ENCODE data around the gene APBA2. TPM values are rescaled to one million over a fixed set of nuclear protein-coding genes. Genes with fewer than 3 reads are reported as not detected.

The APBA2 gene
- total RNA-seq, 1 donor from 2014 or later: 35.8 TPM

DNA sequence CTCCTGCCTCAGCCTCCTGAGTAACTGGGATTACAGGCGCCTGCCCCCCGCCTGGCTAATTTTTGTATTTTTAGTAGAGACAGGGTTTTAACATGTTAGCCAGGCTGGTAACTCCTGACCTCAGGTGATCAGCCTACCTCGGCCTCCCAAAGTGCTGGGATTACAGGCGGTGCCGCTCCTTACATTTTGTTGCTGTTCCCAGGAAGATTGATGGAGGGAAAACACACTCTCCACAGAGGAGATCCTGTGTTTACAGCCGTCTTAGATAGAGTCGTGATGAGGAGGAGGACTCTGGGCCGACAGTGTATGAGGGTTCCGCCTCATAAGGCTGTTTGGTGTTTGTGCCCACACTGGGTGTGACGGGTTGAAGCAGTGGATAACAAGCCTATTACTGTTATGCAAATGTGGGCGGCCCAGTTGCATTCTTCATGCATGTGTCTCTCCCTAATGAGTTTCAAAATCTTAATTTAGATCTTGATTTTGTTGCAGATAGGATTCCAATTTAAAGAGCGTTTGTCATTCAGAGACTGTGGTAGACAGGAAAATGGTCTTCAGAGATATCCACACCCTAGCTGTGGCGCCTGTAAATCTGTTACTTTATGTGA lies 60.0 kb downstream of the APBA2 start:
- no peak for DNase-seq (ENCODE audit: low spot score)

DNA sequence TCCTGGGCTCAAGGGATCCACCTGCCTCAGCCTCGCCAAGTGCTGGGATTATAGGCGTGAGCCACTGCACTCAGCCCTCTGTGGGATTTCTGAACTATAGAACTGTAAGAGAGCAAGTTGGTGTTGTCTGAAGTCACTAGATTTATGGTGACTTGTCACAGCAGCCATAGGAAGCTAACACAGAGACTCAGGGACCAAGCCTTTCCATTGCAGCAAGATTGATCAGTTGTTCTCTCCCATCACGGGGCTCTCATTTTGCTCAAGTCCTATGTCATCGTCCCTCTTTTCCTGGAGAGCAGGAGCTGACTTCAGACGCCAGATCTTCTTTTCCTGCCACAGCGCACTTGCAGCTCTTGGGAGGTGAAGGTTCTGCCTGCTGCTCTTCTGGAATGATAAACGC lies 61.0 kb downstream of the APBA2 start:
- Histone ChIP-seq H3F3A (ENCODE audit: low read depth) (no peaks in the 10 kb centered on the region), H3K9ac (no peak overlapping the region), H3K27ac (no peak overlapping the region), H3K9me3 (ENCODE audit: low read depth) (peaks cover 3% of the 10 kb centered on the region), H3K79me2 (ENCODE audit: low read depth) (peaks cover 3% of the 10 kb centered on the region), H3K36me3 (no peaks in the 10 kb centered on the region), H3K27me3 (no peaks in the 10 kb centered on the region), H3K4me1 (no peaks in the 10 kb centered on the region), H2AFZ (replicated peaks) (no peak overlapping the region), H3K4me3 (no peak overlapping the region), H3K4me2 (no peak overlapping the region), H4K20me1 (ENCODE audit: low read depth) (peaks cover 6% of the 10 kb centered on the region)
- DNase-seq (ENCODE audit: low spot score): no peak
- Mint-ChIP-seq H3K36me3 (peaks cover 38% of the 10 kb centered on the region), H3K27ac (no peak overlapping the region), H3K9me3 (peaks cover 22% of the 10 kb centered on the region), H3K27me3 (ENCODE audit: insufficient read depth, low read depth) (peaks cover 4% of the 10 kb centered on the region), H3K4me3 (no peak overlapping the region), H3K4me1 (peaks cover 13% of the 10 kb centered on the region)
- TF ChIP-seq, protein P1, sequence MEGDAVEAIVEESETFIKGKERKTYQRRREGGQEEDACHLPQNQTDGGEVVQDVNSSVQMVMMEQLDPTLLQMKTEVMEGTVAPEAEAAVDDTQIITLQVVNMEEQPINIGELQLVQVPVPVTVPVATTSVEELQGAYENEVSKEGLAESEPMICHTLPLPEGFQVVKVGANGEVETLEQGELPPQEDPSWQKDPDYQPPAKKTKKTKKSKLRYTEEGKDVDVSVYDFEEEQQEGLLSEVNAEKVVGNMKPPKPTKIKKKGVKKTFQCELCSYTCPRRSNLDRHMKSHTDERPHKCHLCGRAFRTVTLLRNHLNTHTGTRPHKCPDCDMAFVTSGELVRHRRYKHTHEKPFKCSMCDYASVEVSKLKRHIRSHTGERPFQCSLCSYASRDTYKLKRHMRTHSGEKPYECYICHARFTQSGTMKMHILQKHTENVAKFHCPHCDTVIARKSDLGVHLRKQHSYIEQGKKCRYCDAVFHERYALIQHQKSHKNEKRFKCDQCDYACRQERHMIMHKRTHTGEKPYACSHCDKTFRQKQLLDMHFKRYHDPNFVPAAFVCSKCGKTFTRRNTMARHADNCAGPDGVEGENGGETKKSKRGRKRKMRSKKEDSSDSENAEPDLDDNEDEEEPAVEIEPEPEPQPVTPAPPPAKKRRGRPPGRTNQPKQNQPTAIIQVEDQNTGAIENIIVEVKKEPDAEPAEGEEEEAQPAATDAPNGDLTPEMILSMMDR (IDR thresholded peaks at IDR 0.05): no peak
- TF ChIP-seq EZH2phosphoT487 (IDR thresholded peaks at IDR 0.05) (no peak), EZH2 (IDR thresholded peaks at IDR 0.05) (no peak)

More for the DNA sequence above, 60.0 kb downstream of the APBA2 start:
- Mint-ChIP-seq H3K9me3 (peaks cover 22% of the 10 kb centered on the region), H3K27ac (no peak overlapping the region), H3K36me3 (peaks cover 43% of the 10 kb centered on the region), H3K4me3 (no peak overlapping the region), H3K27me3 (ENCODE audit: insufficient read depth, low read depth) (peaks cover 4% of the 10 kb centered on the region), H3K4me1 (peaks cover 13% of the 10 kb centered on the region)
- Histone ChIP-seq H3K4me2 (no peak overlapping the region), H3K9me3 (ENCODE audit: low read depth) (peaks cover 3% of the 10 kb centered on the region), H3K4me3 (no peak overlapping the region), H3K27me3 (no peaks in the 10 kb centered on the region), H3K79me2 (ENCODE audit: low read depth) (peaks cover 3% of the 10 kb centered on the region), H2AFZ (replicated peaks) (no peak overlapping the region), H4K20me1 (ENCODE audit: low read depth) (peaks cover 6% of the 10 kb centered on the region), H3K4me1 (no peaks in the 10 kb centered on the region), H3F3A (ENCODE audit: low read depth) (no peaks in the 10 kb centered on the region), H3K36me3 (no peaks in the 10 kb centered on the region), H3K9ac (no peak overlapping the region), H3K27ac (no peak overlapping the region)
- TF ChIP-seq EZH2 (IDR thresholded peaks at IDR 0.05) (no peak), EZH2phosphoT487 (IDR thresholded peaks at IDR 0.05) (no peak)
- TF ChIP-seq, protein P1 (IDR thresholded peaks at IDR 0.05): no peak

- H3K79me2 ChIP-seq (ENCODE audit: low read depth): peaks cover 3% of the 10 kb centered on the region
- H3K4me1 ChIP-seq: no peaks in the 10 kb centered on the region
- H2AFZ ChIP-seq (replicated peaks): no peak overlapping the region
- Mint-ChIP-seq H3K9me3 (peaks cover 22% of the 10 kb centered on the region), H3K27me3 (ENCODE audit: insufficient read depth, low read depth) (peaks cover 4% of the 10 kb centered on the region), H3K36me3 (peaks cover 38% of the 10 kb centered on the region), H3K4me3 (no peak overlapping the region), H3K4me1 (peaks cover 13% of the 10 kb centered on the region), H3K27ac (no peak overlapping the region)
- H3K27me3 ChIP-seq: no peaks in the 10 kb centered on the region
- no peak overlapping the region for H3K4me3 ChIP-seq
- H3K27ac ChIP-seq: no peak overlapping the region
- no peak overlapping the region for H3K4me2 ChIP-seq
- peaks cover 3% of the 10 kb centered on the region for H3K9me3 ChIP-seq (ENCODE audit: low read depth)
- no peak overlapping the region for H3K9ac ChIP-seq
- peaks cover 6% of the 10 kb centered on the region for H4K20me1 ChIP-seq (ENCODE audit: low read depth)
- TF ChIP-seq, protein P1 (IDR thresholded peaks at IDR 0.05): no peak
- no peak for TF ChIP-seq EZH2phosphoT487 (IDR thresholded peaks at IDR 0.05)
- no peaks in the 10 kb centered on the region for H3K36me3 ChIP-seq
- DNase-seq (ENCODE audit: low spot score): no peak
- no peaks in the 10 kb centered on the region for H3F3A ChIP-seq (ENCODE audit: low read depth)
Measured at GRCh38 chr15:28947221-28947674, 61.5 kb downstream of the APBA2 start.
